ENCODE data around the gene FAM120B.
"Not testable (repeated sequence)": the region's sequence is repeated elsewhere in the genome, so short reads cannot be mapped to it uniquely, and the experiment has no call there.

The FAM120B gene

GRCh38 chr6:170305805-170306323, 694 bp upstream of the FAM120B start:
- DNase-seq, result no peak

GRCh38 chr6:170307080-170307545, 555 bp downstream of the FAM120B start:
- no peak for DNase-seq

- DNase-seq, result no peak
These were observed 2.2 kb downstream of the FAM120B start for GRCh38 chr6:170308761-170309160.

- no peak for DNase-seq
These were observed 5.1 kb downstream of the FAM120B start for GRCh38 chr6:170311696-170312095.

GRCh38 chr6:170312876-170313275, 6.3 kb downstream of the FAM120B start:
- no peak for DNase-seq

- no peak for DNase-seq
These were observed 7.2 kb downstream of the FAM120B start for GRCh38 chr6:170313716-170314295.

GRCh38 chr6:170314983-170315382, 8.4 kb downstream of the FAM120B start:
- DNase-seq, result no peak

GRCh38 chr6:170316071-170316470, 9.5 kb downstream of the FAM120B start:
- DNase-seq, result no peak

GRCh38 chr6:170317076-170317475, 10.5 kb downstream of the FAM120B start:
- no peak for DNase-seq

- DNase-seq, result no peak
These were observed 11.2 kb downstream of the FAM120B start for GRCh38 chr6:170317718-170318117.

GRCh38 chr6:170329321-170329720, 22.8 kb downstream of the FAM120B start:
- DNase-seq, result no peak

- not testable (repeated sequence) for DNase-seq
These were observed 28.6 kb downstream of the FAM120B start for GRCh38 chr6:170335199-170335598.

- no peak for DNase-seq
These were observed 38.3 kb downstream of the FAM120B start for GRCh38 chr6:170344631-170345576.

GRCh38 chr6:170345662-170346061, 39.1 kb downstream of the FAM120B start:
- no peak for DNase-seq

GRCh38 chr6:170346649-170347048, 40.1 kb downstream of the FAM120B start:
- no peak for DNase-seq

GRCh38 chr6:170347091-170347490, 40.5 kb downstream of the FAM120B start:
- no peak for DNase-seq

- no peak for DNase-seq
These were observed 41.4 kb downstream of the FAM120B start for GRCh38 chr6:170347975-170348374.

GRCh38 chr6:170351456-170351855, 44.9 kb downstream of the FAM120B start:
- DNase-seq, result not testable (repeated sequence)

- not testable (repeated sequence) for DNase-seq
These were observed 48.6 kb downstream of the FAM120B start for GRCh38 chr6:170355190-170355589.

GRCh38 chr6:170355661-170356060, 49.1 kb downstream of the FAM120B start:
- no peak for DNase-seq

- DNase-seq, result no peak
These were observed 51.3 kb downstream of the FAM120B start for GRCh38 chr6:170357812-170358211.

- DNase-seq, result no peak
These were observed 51.9 kb downstream of the FAM120B start for GRCh38 chr6:170358496-170358895.

- no peak for DNase-seq
These were observed 53.9 kb downstream of the FAM120B start for GRCh38 chr6:170360476-170360875.

GRCh38 chr6:170361335-170361734, 54.8 kb downstream of the FAM120B start:
- no peak for DNase-seq

Data from activated CD8-positive, alpha-beta memory T cell treated with anti-CD3 and anti-CD28 coated beads, Interleukin-2, amount 50 U/mL, for 4 hours (primary cell).